BJ (cell line): ENCODE data around the gene HIPK4. TPM values are rescaled to one million over a fixed set of nuclear protein-coding genes. Genes with fewer than 3 reads are reported as not detected.

Source experiments
- CTCF ChIA-PET: fragments of 350-600 bp; formaldehyde crosslinking; extraction: SDS; loops from one replicate; lab custom pipeline; 2021; ENCODE audit warnings: antibody characterized with exemption, inconsistent platforms; lab: Yijun Ruan, JAX
- POLR2A ChIA-PET: fragments of 300-600 bp; sonication (Branson Sonifier 250); formaldehyde crosslinking; extraction: SDS; loops from one replicate; lab custom pipeline; 2021; ENCODE audit warnings: antibody characterized with exemption; lab: Charles Lee
- DNase-seq: peaks from one replicate; pipeline ENCODE4 v3.0.0-alpha.2; 2011; ENCODE audit warnings: low read depth
- H3K27me3 ChIP-seq: 2 replicates; pipeline ENCODE4 v1.6.0; 2011; ENCODE audit warnings: low read length; ENCODE audit not compliant: control insufficient read depth, insufficient read depth
- H3K36me3 ChIP-seq: 2 replicates; pipeline ENCODE4 v1.5.1; 2011; ENCODE audit warnings: low read length; ENCODE audit not compliant: control insufficient read depth, insufficient read depth
- H3K4me3 ChIP-seq: 2 replicates; pipeline ENCODE4 v1.5.1; 2011; ENCODE audit warnings: low read depth, mild to moderate bottlenecking, control low read depth, low read length
- CTCF ChIP-seq: IDR thresholded peaks from 2 replicates; pipeline ENCODE4 v1.5.1; 2011; ENCODE audit warnings: low read depth, mild to moderate bottlenecking, control low read depth, inconsistent platforms, low read length, moderate library complexity; ENCODE audit not compliant: insufficient read depth
- polyA plus RNA-seq: library from polyadenylated mRNA; depleted of rRNA; stranded (reverse); fragments of >200 nt; gene quantifications from 2 replicates; pipeline ENCODE4 v1.2.3, GENCODE V29; 2011

The HIPK4 gene
- polyA plus RNA-seq, 1 experiment: 0.21 TPM

- TF ChIP-seq CTCF: no peak
- H3K4me3 ChIP-seq: no peak overlapping the region
- no peaks in the 10 kb centered on the region for H3K36me3 ChIP-seq
- no peaks in the 10 kb centered on the region for H3K27me3 ChIP-seq
- CTCF ChIA-PET: no interaction called here
- no peak for DNase-seq
- POLR2A ChIA-PET: no interaction called here
Measured at GRCh38 chr19:40344422-40344821, 45.6 kb downstream of the HIPK4 start.

- Histone ChIP-seq H3K36me3 (no peaks in the 10 kb centered on the region), H3K4me3 (no peak overlapping the region), H3K27me3 (no peaks in the 10 kb centered on the region)
- ChIA-PET CTCF (no interaction called here), POLR2A (no interaction called here)
- no peak for TF ChIP-seq CTCF
- no peak for DNase-seq
Measured at GRCh38 chr19:40342644-40343311, 47.2 kb downstream of the HIPK4 start.

GRCh38 chr19:40341601-40342482 lies 48.1 kb downstream of the HIPK4 start:
- CTCF ChIA-PET: interaction anchor here (0.7 kb wide), 1 partner anchor 180 kb away, joined by 3 read pairs; no protein-coding TSS in a partner anchor
- no peak for DNase-seq
- POLR2A ChIA-PET: no interaction called here

GRCh38 chr19:40339018-40339728 lies 50.8 kb downstream of the HIPK4 start:
- Histone ChIP-seq H3K36me3 (peaks cover 3% of the 10 kb centered on the region; the same call in 1 of the 2 replicates), H3K4me3 (no peak overlapping the region), H3K27me3 (no peaks in the 10 kb centered on the region)
- CTCF ChIA-PET: no interaction called here
- no peak for TF ChIP-seq CTCF
- POLR2A ChIA-PET: no interaction called here
- DNase-seq: no peak

More at GRCh38 chr19:40341601-40342482, 48.1 kb downstream of the HIPK4 start:
- no peaks in the 10 kb centered on the region for H3K36me3 ChIP-seq
- no peak for TF ChIP-seq CTCF
- H3K4me3 ChIP-seq: no peak overlapping the region
- no peaks in the 10 kb centered on the region for H3K27me3 ChIP-seq

GRCh38 chr19:40337594-40337993 lies 52.4 kb downstream of the HIPK4 start:
- CTCF ChIA-PET: interaction anchor here (1.0 kb wide), 1 partner anchor 94 kb away, joined by 4 read pairs; no protein-coding TSS in a partner anchor
- Histone ChIP-seq H3K36me3 (peaks cover 5% of the 10 kb centered on the region; the same call in 1 of the 2 replicates), H3K27me3 (no peaks in the 10 kb centered on the region), H3K4me3 (no peak overlapping the region)
- POLR2A ChIA-PET: no interaction called here
- DNase-seq: no peak
- no peak for TF ChIP-seq CTCF
